Measurements from ENCODE around the gene RXFP1.
A peak's percentile ranks its signal among the peaks of the same experiment; 100 is the strongest.

The RXFP1 gene

DNA sequence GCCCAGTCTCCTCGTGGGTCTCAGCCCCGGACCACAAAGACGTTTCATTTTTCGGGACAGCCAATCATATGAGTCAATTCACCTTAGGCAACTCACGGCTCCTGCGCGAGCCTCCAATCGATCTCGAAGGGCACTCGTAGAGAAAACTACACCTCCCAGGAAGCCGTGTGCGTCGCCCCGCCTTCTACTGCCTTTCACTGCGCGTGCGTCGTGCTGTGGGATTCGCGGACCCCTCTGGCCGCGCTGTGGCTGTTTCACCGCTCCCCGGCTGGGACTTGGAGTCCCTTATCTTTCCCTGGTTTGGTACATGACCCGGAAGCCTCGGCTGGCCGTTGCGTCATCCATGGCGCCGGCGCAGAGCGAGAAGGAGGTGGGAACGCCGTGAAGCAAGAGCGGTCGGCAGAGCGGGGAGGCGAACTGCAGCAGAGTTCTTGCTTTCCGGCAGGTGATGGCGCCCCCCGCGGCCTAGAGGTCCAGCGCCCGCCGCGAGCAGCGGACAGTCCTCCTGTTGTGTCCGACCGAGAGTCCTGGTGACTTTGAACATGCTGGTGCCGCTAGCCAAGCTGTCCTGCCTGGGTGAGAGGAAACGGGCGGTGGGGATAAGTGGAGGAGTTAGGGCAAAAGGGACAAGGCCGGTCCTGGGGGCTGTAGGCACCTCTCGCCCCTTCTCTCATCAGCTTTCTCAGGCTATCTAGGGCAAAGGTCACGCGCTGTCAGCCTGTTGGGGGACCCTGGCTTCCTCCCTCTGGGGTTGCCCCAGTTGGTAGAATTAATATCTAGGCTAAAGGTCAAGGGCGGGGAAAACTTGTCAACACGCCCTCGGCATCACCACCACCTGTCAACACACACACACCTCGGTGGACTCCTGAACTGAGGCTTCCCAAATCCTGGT is 150.5 kb downstream of the RXFP1 start, which contains the start of gene ETFDH:
Gene ETFDH, plus strand, starts transcription at position 382 of the 892 bp plus-strand sequence. Its CDS starts 161 bp downstream, at position 543.
- peak; percentile 97 for DNase-seq (ENCODE audit: low read depth)

DNA sequence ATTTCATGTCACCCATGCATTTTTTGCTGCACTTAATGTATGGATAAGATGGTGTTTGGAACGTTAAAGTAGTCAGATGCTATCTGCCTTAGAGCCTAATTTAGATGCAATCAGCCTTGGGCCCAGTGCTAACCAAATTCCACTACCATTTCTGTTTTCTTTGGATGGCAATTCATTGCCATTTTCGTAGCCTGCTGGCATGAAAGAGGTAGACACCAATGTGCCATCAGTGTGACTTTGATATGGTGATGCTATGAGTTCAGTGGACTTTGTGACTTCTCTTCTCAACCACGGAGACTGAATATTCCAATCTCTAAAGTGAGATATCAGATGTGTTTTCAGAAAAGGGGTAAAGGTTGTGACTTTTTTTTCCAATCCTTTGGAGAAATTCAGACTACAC is 152.0 kb downstream of the RXFP1 start:
- DNase-seq (ENCODE audit: low read depth): no peak

DNA sequence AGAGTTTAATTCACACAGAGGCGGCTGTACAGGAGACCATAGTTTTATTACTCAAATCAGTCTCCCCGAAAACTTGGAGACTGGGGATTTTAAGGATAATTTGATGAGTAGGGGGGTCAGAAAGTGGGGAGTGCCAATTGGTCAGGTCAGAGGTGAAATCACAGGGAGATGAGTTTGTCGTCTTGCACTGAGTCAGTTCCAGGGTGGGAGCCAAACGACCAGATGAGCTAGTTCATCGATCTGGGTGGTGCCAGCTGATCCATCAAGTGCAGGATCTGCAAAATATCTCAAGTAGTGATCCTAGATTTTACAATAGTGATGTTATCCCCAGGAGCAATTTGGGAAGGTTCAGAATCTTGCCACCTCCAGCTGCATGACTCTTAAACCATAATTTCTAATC is 154.4 kb downstream of the RXFP1 start:
- no peak for DNase-seq (ENCODE audit: low read depth)

DNA sequence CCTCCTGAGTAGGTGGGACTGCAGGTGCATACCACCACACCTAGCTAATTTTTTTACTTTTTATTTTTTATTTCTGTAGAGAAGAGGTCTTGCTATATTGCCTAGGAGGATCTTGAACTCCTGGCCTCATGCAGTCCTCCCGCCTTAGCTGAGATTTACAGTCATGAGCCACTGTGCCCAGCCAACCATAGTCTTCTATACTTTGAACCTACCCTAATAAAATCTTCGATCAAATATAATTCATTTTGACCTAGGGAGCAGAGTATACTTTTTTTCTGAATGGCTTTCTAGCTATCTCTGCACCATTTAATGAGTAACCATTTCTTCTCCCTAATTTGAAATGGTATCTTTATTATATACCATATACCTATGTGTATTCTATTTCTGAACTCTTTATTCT is 157.1 kb downstream of the RXFP1 start:
- no peak for DNase-seq (ENCODE audit: low read depth)

DNA sequence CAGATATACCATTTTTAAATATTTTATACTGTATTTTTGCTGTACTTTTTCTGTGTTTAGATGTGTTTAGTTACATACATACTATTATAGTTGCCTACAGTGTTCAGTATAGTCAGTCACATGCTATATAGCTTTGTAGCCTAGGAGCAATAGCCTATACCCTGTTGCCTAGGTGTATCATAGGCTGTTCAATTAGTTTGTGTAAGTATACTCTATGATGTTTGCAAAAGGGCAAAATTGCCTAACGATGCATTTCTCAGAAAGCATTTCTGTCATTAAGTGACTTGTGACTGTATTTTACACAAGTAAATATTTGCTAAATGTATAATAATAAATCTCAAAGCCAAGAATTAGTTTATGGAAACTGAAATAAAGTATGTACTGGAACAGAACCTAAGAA is 159.9 kb downstream of the RXFP1 start:
- no peak for DNase-seq (ENCODE audit: low read depth)

DNA sequence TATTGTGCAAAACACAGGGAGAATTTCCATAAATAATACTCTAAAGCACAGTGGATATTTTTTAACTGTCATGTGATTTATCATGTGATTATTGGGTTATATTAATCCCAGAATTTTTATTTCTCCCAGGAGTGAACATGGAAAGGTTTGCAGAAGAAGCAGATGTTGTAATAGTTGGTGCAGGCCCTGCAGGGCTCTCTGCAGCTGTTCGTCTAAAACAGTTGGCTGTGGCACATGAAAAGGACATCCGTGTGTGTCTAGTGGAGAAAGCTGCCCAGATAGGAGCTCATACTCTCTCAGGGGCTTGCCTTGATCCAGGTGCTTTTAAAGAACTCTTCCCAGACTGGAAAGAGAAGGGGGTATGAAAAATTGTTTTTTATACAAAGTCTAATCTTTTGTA is 160.4 kb downstream of the RXFP1 start:
- no peak for DNase-seq (ENCODE audit: low read depth)

DNA sequence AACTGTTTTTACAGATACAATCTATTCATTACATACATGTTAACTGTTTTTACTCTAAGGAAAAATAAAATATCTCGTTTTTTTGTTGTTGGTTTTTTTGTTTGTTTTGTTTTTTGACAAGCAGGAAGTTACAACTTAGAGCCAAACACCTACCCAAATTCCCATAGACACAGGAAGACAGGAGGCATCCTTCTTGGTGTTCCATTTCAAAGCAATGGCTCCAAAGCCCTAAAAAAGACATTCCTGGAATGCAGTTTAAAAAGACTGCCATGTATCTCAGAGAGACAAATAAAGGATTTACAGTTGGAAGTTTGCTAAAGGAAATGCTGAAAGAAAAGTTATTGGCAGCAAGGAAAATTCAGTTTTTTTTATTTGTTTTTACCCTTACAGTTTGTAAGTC is 167.1 kb downstream of the RXFP1 start:
- DNase-seq (ENCODE audit: low read depth): no peak

Measured in activated T-cell treated with anti-CD3 and anti-CD28 coated beads for 48 hours (primary cell).